CD4-positive, alpha-beta T cell (primary cell): ENCODE results near the gene SDHA. TPM values are rescaled to one million over a fixed set of nuclear protein-coding genes. Genes with fewer than 3 reads are reported as not detected.

ENCODE experiments used
- ATAC-seq: fragments of 200-7000 bp; cut with Tn5 transposase; one replicate; pipeline ENCODE4 v1.10.0; 2022; ENCODE audit warnings: mild to moderate bottlenecking; ENCODE audit not compliant: poor library complexity
- CTCF ChIA-PET: fragments of 350-600 bp; sonication (Branson Sonifier 250); formaldehyde crosslinking; loops from one replicate; lab custom pipeline; 2021; ENCODE audit warnings: antibody characterized with exemption, inconsistent platforms; lab: Charles Lee
- POLR2A ChIA-PET: fragments of 350-600 bp; sonication (Branson Sonifier 250); formaldehyde crosslinking; loops from one replicate; lab custom pipeline; 2021; ENCODE audit warnings: antibody characterized with exemption, inconsistent platforms; lab: Charles Lee
- DNase-seq, 14 experiments: peaks; one replicate each; pipeline ENCODE4 v3.0.0-alpha.2; 2013 to 2020; ENCODE audit warnings: mixed read lengths in 2 of 14
- H3K27ac ChIP-seq, 2 donors: one replicate each; pipeline versions ENCODE4 v1.5.1 to v1.7.0; 2013; ENCODE audit warnings: low read length in 2 of 2, low read depth in 1 of 2, mild to moderate bottlenecking in 1 of 2
- H3K27me3 ChIP-seq, 2 experiments: 1 replicate in 1 of 2; 2 replicates in 1 of 2; pipeline versions ENCODE4 v1.6.1 to v1.7.0; 2013; ENCODE audit warnings: low read length in 2 of 2, control low read depth in 1 of 2, mild to moderate bottlenecking in 1 of 2, moderate library complexity in 1 of 2; ENCODE audit not compliant: insufficient read depth in 2 of 2, control insufficient read depth in 1 of 2
- H3K36me3 ChIP-seq: one replicate; pipeline ENCODE4 v1.6.1; 2013; ENCODE audit warnings: low read length, control low read depth; ENCODE audit not compliant: insufficient read depth
- H3K4me1 ChIP-seq: one replicate; pipeline ENCODE4 v1.6.1; 2013; ENCODE audit warnings: low read length, control low read depth; ENCODE audit not compliant: insufficient read depth
- H3K4me3 ChIP-seq: one replicate; pipeline ENCODE4 v1.5.1; 2013; ENCODE audit warnings: mild to moderate bottlenecking, low read length, moderate library complexity
- H3K9me3 ChIP-seq, 2 experiments: 1 replicate in 1 of 2; 2 replicates in 1 of 2; pipeline versions ENCODE4 v1.6.1 to v1.7.0; 2013; ENCODE audit warnings: low read length in 2 of 2, mild to moderate bottlenecking in 2 of 2, control low read depth in 1 of 2, moderate library complexity in 1 of 2; ENCODE audit not compliant: control insufficient read depth in 1 of 2, insufficient read depth in 1 of 2
- H3K27ac Mint-ChIP-seq: one replicate; pipeline ENCODE4 v1.8.0; 2020; ENCODE audit warnings: mixed read lengths
- H3K27me3 Mint-ChIP-seq: one replicate; pipeline ENCODE4 v1.8.0; 2021; ENCODE audit warnings: mixed read lengths
- H3K36me3 Mint-ChIP-seq: one replicate; pipeline ENCODE4 v1.8.0; 2021; ENCODE audit warnings: low read depth, mixed read lengths
- H3K4me1 Mint-ChIP-seq: one replicate; pipeline ENCODE4 v1.8.0; 2021; ENCODE audit warnings: low read depth, mixed read lengths
- H3K4me3 Mint-ChIP-seq: one replicate; pipeline ENCODE4 v1.8.0; 2020; ENCODE audit warnings: mild to moderate bottlenecking, mixed read lengths
- H3K9me3 Mint-ChIP-seq: one replicate; pipeline ENCODE4 v1.8.0; 2020; ENCODE audit warnings: mixed read lengths
- intact Hi-C, 2 experiments: fragments of 100-400 bp; cut with DNase I in 1 of 2; cut with micrococcal nuclease in 1 of 2; formaldehyde crosslinking; loops; one replicate each; pipeline versions ENCODE4 v1.15.1 to v1.9.0; 2023 to 2025; cut with DNase I, micrococcal nuclease
- total RNA-seq, 174 experiments: library from RNA in 2 of 174; stranded (reverse) in 2 of 174; gene quantifications; one replicate each; pipeline ENCODE4 v1.2.3 and lab custom pipeline; 2021 to 2026
- TF ChIP-seq, protein P1 (sequence below): fragments of 200-600 bp; IDR thresholded peaks from one replicate; pipeline ENCODE4 v1.8.0; 2022; ENCODE audit warnings: antibody characterized with exemption, mild to moderate bottlenecking

The SDHA gene
- total RNA-seq, 2 experiments from 2014 or later, result 244 to 245 TPM

DNA sequence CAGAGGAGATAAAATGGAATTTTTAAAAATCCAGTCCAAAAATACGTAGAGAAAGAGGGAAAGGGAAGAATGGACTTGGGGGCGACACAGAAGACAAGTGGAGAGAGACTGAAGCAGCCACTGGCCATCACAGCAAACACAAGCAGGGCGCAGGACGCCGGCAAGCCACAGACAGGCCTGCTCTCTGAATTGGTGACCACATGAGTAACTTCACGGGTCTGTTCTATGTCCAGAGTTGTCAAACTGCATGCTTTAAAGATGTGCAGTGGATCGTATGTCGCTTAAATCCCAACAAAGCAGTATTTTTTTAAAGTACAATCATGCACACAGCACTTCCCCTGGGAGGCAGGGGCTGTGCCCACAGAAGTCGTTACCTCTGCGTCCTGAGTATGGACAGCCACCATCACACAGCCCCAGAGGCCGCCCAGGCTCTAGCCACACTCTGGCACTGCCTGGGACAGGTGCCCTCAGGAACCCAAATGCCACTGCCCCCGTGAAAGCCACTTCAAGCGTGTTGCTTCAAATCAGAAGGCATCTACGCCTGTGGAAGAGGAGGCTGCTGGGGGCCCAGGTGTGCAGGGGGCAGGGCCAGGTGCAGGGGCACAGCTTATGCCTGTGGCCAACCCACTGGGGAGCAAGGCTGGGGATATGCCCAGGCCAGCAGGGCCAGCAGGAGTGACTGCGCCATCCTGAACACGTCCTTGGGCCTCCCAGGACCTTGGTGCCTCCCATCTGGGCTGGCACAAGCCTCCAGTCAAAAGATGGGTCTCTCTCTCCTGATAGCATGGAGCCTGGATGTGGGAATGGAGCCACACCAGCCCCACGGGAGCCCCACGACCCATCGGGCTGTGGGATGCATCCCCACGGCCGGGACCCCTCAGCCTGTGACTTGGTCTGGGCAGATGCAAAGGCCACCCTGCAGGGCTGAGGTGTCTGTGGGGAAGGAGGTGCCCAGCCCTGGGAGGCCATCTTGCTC is 32.7 kb upstream of the SDHA start:
- H3K27me3 ChIP-seq, result no peaks in the 10 kb centered on the region
- no peak overlapping the region for H3K4me3 ChIP-seq
- no peak overlapping the region for H3K27ac Mint-ChIP-seq
- H3K4me3 Mint-ChIP-seq, result no peak overlapping the region
- H3K36me3 ChIP-seq, result no peaks in the 10 kb centered on the region
- intact Hi-C loops, result no loop called here
- ChIA-PET CTCF (no interaction called here), POLR2A (no interaction called here)
- DNase-seq (no peak), ATAC-seq (no peak)
- H3K27me3 Mint-ChIP-seq, result peaks cover 7% of the 10 kb centered on the region
- peaks cover 10% of the 10 kb centered on the region for H3K4me1 ChIP-seq
- H3K36me3 Mint-ChIP-seq, result no peaks in the 10 kb centered on the region
- peaks cover 7% of the 10 kb centered on the region for H3K4me1 Mint-ChIP-seq
- TF ChIP-seq, protein P1, sequence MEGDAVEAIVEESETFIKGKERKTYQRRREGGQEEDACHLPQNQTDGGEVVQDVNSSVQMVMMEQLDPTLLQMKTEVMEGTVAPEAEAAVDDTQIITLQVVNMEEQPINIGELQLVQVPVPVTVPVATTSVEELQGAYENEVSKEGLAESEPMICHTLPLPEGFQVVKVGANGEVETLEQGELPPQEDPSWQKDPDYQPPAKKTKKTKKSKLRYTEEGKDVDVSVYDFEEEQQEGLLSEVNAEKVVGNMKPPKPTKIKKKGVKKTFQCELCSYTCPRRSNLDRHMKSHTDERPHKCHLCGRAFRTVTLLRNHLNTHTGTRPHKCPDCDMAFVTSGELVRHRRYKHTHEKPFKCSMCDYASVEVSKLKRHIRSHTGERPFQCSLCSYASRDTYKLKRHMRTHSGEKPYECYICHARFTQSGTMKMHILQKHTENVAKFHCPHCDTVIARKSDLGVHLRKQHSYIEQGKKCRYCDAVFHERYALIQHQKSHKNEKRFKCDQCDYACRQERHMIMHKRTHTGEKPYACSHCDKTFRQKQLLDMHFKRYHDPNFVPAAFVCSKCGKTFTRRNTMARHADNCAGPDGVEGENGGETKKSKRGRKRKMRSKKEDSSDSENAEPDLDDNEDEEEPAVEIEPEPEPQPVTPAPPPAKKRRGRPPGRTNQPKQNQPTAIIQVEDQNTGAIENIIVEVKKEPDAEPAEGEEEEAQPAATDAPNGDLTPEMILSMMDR, result no peak
- H3K9me3 ChIP-seq, result no peaks in the 10 kb centered on the region
- no peak overlapping the region for H3K27ac ChIP-seq
- no peaks in the 10 kb centered on the region for H3K9me3 Mint-ChIP-seq

DNA sequence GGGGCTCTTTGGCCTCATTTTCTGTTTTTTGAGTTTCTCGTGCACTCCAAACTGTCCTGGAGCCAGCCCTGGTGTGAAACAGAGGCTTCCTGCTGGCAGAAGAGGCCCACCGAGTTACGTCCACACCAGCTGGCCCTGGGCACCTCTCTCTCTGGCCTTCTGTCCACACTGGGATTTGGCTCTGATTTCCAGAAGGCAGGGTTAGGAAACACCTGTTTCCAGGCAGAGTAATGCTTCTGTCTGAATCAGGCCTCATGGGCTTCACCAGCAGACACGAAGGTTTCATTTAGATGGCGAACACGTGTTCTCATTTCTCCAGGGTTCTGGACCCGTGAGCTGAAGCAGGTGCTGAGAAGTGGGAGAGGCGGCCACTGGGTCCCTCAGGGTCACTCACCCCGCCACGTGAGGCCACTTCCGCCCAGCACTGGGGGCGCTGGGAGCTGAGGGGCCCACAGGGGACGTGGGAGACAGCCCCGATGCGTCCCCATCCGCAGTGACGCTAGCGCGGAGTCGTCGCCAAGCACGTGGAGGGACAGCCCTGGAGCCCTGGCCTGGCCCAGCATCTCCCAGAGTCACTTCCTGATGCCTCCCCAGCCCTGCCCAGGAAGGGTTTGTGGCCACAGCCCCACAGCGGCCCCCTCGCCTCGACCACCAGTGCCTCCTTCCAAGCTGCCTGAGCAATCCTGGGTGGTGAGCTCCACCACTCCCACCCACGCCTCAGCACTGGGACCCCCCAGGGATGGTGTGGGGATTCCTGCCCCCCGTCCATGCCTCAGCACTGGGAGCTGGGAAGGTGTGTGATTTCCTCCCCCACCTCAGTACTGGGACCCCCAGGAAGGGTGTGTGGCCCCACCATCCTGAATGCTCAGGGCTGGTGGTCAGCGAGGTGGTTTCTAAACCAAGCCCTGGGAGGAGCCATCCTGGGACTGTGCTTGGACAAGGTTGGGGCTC is 31.8 kb upstream of the SDHA start:
- ATAC-seq, result no peak
- Mint-ChIP-seq H3K4me3 (no peak overlapping the region), H3K36me3 (no peaks in the 10 kb centered on the region), H3K4me1 (peaks cover 7% of the 10 kb centered on the region), H3K27me3 (peaks cover 7% of the 10 kb centered on the region), H3K9me3 (no peaks in the 10 kb centered on the region), H3K27ac (no peak overlapping the region)
- Histone ChIP-seq H3K4me1 (peaks cover 15% of the 10 kb centered on the region), H3K4me3 (no peak overlapping the region), H3K36me3 (no peaks in the 10 kb centered on the region), H3K27me3 (peaks cover 1 to 4% of the 10 kb centered on the region in 2 experiments), H3K27ac (no peak overlapping the region), H3K9me3 (peaks cover 0 to 8% of the 10 kb centered on the region in 2 experiments)
- CTCF ChIA-PET, result no interaction called here
- no peak for DNase-seq
- intact Hi-C loops, result no loop called here
- TF ChIP-seq, protein P1, result no peak
- POLR2A ChIA-PET, result no interaction called here

DNA sequence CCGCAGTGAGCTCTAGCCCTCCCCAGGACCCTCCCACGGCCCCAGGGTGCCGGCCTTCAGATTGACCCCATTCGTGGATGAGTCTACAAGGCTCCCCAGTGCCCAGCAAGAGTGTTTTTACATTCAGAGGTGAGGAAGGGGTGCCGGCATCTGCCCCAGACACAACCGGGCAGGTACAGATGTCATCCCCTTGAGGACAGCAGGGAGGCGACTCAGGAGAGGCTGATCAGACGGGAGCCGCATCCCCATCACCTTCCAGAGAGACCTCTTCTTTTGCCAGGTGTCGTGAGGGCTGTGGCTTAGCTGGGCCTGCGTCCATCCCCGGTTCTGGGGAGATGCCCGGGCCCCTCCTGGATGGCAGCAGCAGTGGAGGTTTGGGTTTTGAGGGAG is 31.1 kb upstream of the SDHA start:
- ATAC-seq (no peak), DNase-seq (no peak)
- H3K4me1 Mint-ChIP-seq, result peaks cover 7% of the 10 kb centered on the region
- Histone ChIP-seq H3K36me3 (no peaks in the 10 kb centered on the region), H3K4me1 (peaks cover 17% of the 10 kb centered on the region), H3K27ac (no peak overlapping the region), H3K9me3 (peaks cover 0 to 8% of the 10 kb centered on the region in 2 experiments), H3K4me3 (no peak overlapping the region), H3K27me3 (peaks cover 4 to 5% of the 10 kb centered on the region in 2 experiments)
- ChIA-PET CTCF (no interaction called here), POLR2A (no interaction called here)
- peaks cover 7% of the 10 kb centered on the region for H3K27me3 Mint-ChIP-seq
- intact Hi-C loops, result no loop called here
- H3K4me3 Mint-ChIP-seq, result no peak overlapping the region
- H3K9me3 Mint-ChIP-seq, result no peaks in the 10 kb centered on the region
- no peak overlapping the region for H3K27ac Mint-ChIP-seq
- H3K36me3 Mint-ChIP-seq, result no peaks in the 10 kb centered on the region
- TF ChIP-seq, protein P1, result no peak
